GM23248 (cell line): Measurements from ENCODE around the gene APP.

Experiments
- EZH2 ChIP-seq: fragments of 200-600 bp; sonication (generic); IDR thresholded peaks from 2 replicates; pipeline ENCODE4 v1.6.1; 2018; ENCODE audit warnings: antibody characterized with exemption, mild to moderate bottlenecking; ENCODE audit not compliant: insufficient read depth, poor library complexity, severe bottlenecking
- EZH2phosphoT487 ChIP-seq: fragments of 200-600 bp; sonication (generic); IDR thresholded peaks from 2 replicates; pipeline ENCODE4 v1.6.1; 2018; ENCODE audit warnings: antibody characterized with exemption, moderate library complexity, mild to moderate bottlenecking, low read depth; ENCODE audit not compliant: insufficient read depth

DNA sequence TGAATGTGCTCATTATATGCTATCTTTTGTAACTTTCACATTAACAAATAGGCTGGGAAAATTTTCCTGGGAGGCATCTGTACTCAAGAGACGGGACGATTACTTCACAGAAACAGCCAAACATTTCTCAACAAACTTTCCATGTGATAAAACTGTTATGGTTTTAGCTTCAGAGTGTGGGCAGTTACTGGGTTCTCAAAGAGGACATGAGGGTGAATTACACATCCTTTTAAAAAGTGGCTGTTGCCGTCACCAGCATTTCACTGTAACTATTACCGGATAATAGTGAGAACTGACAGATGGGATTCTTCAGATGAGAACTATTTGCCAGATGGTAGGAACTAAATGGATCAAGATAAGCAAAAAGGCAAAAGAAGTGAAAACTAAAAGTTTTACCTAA, 109.1 kb downstream of the APP start:
- TF ChIP-seq EZH2 (no peak), EZH2phosphoT487 (no peak)
